Uterine smooth muscle cell (primary cell): Measurements from ENCODE around the gene IRX5. TPM values are rescaled to one million over a fixed set of nuclear protein-coding genes. Genes with fewer than 3 reads are reported as not detected.

Experiments
- total RNA-seq: library from RNA; depleted of rRNA; stranded (reverse); fragments of >200 nt; gene quantifications from 2 replicates; pipeline ENCODE4 v1.2.3, GENCODE V29; 2014

IRX5 gene
- not detected in 2 replicates for total RNA-seq

GRCh38 chr16:54930005-54930868 is at the start of gene IRX5:
Gene IRX5 (plus strand): TSS chr16:54930865. CDS start chr16:54931199, 334 bp downstream.

